IPS-18c (cell line): Measurements from ENCODE around the gene DNMT3L.
"Not testable (repeated sequence)": the region's sequence is repeated elsewhere in the genome, so short reads cannot be mapped to it uniquely, and the experiment has no call there.

Source experiments
- H3K4me3 ChIP-seq: 2 replicates; pipeline ENCODE4 v1.7.0; 2013; ENCODE audit warnings: low read depth, mild to moderate bottlenecking, low read length, moderate library complexity; ENCODE audit not compliant: insufficient read depth
- H3K9me3 ChIP-seq: one replicate; pipeline ENCODE4 v1.6.1; 2013; ENCODE audit warnings: mild to moderate bottlenecking, low read length, moderate library complexity; ENCODE audit not compliant: control insufficient read depth, insufficient read depth

The DNMT3L gene

GRCh38 chr21:44286716-44287632, 25.3 kb upstream of the DNMT3L start:
- no peaks in the 10 kb centered on the region for H3K9me3 ChIP-seq
- H3K4me3 ChIP-seq: no peak overlapping the region

GRCh38 chr21:44286086-44286715, 24.5 kb upstream of the DNMT3L start:
- H3K4me3 ChIP-seq: no peak overlapping the region
- no peaks in the 10 kb centered on the region for H3K9me3 ChIP-seq

- no peaks in the 10 kb centered on the region for H3K9me3 ChIP-seq
- H3K4me3 ChIP-seq: no peak within 1 kb of the TSS
Observed at GRCh38 chr21:44285138-44285992, 23.7 kb upstream of the DNMT3L start, which contains the start of gene AIRE. TSS of gene AIRE (plus strand) at chr21:44285876. CDS start at chr21:44286007, 131 bp downstream.

GRCh38 chr21:44283948-44284347, 22.3 kb upstream of the DNMT3L start:
- Histone ChIP-seq H3K9me3 (no peaks in the 10 kb centered on the region), H3K4me3 (no peak overlapping the region)

- H3K9me3 ChIP-seq, H3K4me3 ChIP-seq: not testable (repeated sequence)
Observed at GRCh38 chr21:44283211-44283785, 21.6 kb upstream of the DNMT3L start.

- peak overlapping the region; percentile 9; the same call in 1 of the 2 replicates for H3K4me3 ChIP-seq
- H3K9me3 ChIP-seq: no peaks in the 10 kb centered on the region
Observed at GRCh38 chr21:44282370-44282769, 20.7 kb upstream of the DNMT3L start.

DNA sequence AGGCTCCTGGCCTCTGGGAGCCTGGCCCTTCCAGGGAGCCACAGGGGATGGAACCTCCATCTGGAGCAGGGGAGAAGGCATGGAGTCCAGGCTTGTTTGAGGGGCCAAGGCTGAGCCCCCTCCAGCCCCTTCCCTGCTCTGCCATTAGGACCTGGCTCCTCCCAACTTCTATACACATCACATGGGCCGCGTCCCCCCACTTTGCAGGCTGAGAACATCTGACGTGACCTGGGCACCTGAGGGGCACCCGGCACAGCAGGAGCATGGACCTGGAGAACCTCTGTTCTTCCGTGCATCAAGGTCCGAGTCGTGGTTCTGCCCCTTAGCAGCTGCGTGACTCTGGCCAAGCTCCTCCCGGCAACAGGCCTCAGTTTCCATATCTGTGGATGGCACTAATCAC, 20.1 kb upstream of the DNMT3L start:
- H3K9me3 ChIP-seq: no peaks in the 10 kb centered on the region

DNA sequence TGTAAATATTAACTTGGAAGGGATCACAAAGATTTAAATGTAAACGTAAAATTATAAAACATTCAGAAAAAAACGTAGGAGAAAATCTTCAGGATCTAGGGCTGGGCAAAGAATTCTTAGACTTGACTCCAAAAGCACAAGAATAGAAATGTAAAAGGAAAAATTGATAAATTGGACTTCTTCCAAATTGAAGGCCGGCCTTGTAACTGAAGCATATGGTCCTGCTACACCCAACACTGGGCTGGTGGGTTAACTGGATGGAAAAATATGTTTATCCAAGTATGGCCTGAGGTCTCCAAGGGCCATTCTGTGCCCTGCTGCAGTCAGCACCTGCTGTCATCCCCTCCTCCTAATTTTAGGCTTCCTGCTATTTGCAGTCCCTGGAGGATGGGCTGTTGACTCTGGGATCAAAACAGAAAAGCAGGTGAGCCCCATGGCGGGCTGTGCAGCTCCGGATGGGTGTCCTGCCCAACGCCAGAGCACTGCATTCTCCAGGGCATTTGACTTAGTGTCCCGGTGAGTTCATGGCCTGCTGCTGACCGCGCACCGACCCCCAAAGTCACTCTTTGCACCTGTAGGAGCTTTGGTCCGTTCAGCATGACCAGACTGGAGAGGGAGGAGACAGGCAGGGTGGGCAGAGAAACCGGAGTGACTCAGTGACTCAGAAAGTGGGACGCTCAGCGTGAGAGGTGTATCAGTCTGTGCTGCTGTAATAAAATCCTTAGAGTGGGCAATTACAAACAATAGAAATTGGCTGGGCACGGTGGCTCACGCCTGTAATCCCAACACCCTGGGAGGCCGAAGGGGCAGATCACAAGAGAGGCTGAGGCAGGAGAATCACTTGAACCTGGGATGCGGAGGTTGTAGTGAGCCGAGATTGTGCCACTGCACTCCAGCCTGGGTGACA, 17.9 kb upstream of the DNMT3L start:
- H3K9me3 ChIP-seq: no peaks in the 10 kb centered on the region
- no peak overlapping the region for H3K4me3 ChIP-seq

More for the DNA sequence above, 20.1 kb upstream of the DNMT3L start:
- no peak overlapping the region for H3K4me3 ChIP-seq

GRCh38 chr21:44275041-44275440, 13.3 kb upstream of the DNMT3L start:
- Histone ChIP-seq H3K4me3 (no peak overlapping the region), H3K9me3 (no peaks in the 10 kb centered on the region)

DNA sequence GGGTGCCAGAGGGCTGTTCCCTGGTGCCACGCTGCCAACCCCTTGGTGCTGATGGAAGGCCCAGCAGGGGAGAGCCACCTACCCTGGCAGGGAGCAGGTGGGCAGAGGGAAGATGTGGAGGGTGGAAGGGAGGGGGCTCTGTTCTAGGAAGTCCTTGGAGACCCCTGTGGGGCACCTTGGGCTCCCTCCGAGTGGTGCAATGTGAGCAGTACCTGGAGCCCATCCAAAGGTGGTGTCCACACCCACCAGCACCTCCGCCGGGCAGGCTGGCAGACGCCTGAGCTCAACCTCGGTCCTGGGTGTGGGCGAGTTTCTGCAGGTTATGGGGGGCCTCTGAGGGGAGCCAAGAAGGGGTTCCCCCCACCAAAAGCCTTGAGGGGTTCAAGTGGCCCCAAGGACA, 11.3 kb upstream of the DNMT3L start:
- Histone ChIP-seq H3K4me3 (no peak overlapping the region), H3K9me3 (no peaks in the 10 kb centered on the region)

DNA sequence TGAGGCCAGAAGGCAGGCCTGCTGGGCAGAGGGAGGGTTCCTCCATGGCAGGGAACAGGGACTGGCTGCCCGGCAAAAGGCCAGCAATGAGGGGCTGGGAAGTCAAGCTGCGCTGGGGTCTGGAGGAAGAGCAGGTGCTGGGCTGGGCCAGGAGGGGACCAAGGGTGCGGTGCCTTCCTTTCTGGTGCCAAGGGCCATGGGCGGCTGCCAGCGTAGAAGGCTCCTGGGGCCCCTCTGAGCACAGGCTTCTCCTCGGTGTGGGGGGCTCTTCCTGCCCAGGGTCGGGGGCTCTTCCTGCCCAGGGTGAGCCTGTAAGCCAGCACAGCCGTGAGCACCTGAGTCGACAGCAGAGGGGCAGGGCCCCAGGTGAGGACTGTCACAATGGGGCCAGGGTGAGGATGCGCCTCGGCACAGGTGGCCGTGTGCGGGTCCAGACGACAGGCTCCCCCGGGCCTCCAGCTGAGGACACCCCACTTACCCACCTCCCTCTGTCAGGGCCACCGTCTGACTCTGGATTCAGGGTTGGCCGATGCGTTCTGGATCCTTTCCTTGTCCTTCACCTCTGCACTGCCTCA, 10.7 kb upstream of the DNMT3L start:
- no peaks in the 10 kb centered on the region for H3K9me3 ChIP-seq
- no peak overlapping the region for H3K4me3 ChIP-seq

DNA sequence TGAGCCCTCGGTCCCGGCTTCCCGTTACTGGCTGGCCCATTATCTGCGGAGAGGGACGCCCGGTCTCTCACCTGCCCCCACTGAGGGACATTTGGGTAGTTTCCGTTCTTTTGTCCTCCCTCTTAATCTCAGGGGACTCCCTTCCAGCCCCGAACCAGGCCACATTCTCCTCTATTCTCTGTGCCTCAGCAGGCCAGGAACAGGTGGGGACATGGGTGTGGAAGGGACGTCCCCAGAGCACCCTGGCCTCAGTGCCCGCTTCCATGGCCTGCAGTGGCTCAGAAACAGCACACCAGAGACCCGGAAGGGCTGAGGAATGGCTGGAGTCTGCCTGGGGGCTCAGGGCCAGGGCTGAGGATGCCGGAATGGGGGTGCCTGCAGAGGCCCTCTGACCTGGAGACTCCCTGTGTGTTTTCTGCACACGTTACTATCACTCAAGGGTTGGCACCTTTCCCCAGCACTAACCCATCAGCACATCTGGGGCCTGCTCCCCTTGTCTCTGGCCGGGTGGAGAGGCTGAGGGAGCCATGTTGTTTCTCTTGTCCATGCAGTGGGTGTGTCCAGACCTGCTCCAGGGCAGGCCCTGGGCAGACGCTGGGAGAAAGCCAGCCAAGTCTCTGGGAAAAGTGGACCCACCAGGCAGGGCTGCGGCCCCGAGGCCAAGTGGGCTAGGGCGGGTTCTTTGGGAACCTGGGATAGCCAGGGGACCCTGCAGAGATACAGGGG, 10.0 kb upstream of the DNMT3L start:
- Histone ChIP-seq H3K9me3 (no peaks in the 10 kb centered on the region), H3K4me3 (no peak overlapping the region)

- Histone ChIP-seq H3K9me3 (no peaks in the 10 kb centered on the region), H3K4me3 (no peak overlapping the region)
Observed at GRCh38 chr21:44269090-44269489, 7.4 kb upstream of the DNMT3L start.

GRCh38 chr21:44267655-44268142, 6.0 kb upstream of the DNMT3L start:
- no peaks in the 10 kb centered on the region for H3K9me3 ChIP-seq
- no peak overlapping the region for H3K4me3 ChIP-seq

DNA sequence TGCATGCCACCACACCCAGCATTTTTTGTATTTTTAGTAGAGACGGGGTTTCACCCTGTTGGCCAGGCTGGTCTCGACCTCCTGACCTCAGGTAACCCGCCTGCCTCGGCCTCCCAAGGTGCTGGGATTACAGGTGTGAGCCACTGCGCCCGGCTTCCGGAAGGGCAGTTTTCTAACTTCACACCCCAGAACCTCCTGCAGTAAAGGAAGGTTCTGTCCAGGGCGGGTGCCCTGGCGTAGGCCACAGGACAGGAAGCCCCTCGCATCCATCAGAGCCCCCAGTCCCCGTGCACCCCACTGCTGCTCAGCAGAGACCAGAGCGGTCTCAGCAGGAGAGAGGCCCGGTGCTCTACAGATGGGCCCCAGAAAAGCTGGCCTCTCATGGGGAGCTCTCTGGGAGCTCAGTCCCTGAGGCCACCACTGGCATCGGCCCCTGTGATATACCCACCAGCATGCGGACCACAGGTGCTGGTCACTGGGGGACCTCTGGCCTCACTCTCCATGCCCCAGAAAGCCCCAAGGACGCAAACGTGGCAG, 4.1 kb upstream of the DNMT3L start:
- Histone ChIP-seq H3K4me3 (no peak overlapping the region), H3K9me3 (no peaks in the 10 kb centered on the region)
